Measurements from ENCODE around the gene ADGRV1. TPM values are rescaled to one million over a fixed set of nuclear protein-coding genes. Genes with fewer than 3 reads are reported as not detected.

The ADGRV1 gene
- total and polyA plus RNA-seq, 7 donors = 0.05 to 0.83 (median 0.11) TPM; not detected in 1

DNA sequence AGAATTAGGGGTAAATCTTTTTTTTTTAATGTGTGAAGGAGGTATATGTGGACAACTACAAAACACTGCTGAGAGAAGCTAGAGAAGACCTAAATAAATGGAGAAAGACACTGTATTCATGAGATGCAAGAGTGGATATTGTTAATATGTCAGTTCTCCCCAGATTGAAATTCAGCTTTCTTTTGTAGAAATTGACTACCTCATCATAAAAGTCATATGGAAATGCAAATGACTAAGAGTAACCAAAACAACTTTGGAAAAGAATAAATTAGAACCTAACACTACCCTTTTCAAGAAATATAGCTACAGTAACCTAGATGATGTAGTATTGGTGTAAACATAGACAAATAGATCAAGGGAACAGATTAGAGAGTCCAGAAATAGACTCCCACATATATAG lies 400.7 kb downstream of the ADGRV1 start:
- intact Hi-C loops (cut with DNase I) = no loop called here
- H3K9me3 ChIP-seq = no peaks in the 10 kb centered on the region
- H3K27me3 ChIP-seq (ENCODE audit: insufficient read depth in 3 of 3, low read length in 2 of 3) = no peaks in the 10 kb centered on the region
- ATAC-seq = no peak
- no peaks in the 10 kb centered on the region for H3K36me3 ChIP-seq (ENCODE audit: insufficient read depth in 1 of 2, low read depth in 1 of 2)
- peaks cover 11% of the 10 kb centered on the region for H3K4me1 ChIP-seq
- H3K4me3 ChIP-seq = no peak overlapping the region
- no peak overlapping the region for H3K27ac ChIP-seq
- TF ChIP-seq, protein P1, sequence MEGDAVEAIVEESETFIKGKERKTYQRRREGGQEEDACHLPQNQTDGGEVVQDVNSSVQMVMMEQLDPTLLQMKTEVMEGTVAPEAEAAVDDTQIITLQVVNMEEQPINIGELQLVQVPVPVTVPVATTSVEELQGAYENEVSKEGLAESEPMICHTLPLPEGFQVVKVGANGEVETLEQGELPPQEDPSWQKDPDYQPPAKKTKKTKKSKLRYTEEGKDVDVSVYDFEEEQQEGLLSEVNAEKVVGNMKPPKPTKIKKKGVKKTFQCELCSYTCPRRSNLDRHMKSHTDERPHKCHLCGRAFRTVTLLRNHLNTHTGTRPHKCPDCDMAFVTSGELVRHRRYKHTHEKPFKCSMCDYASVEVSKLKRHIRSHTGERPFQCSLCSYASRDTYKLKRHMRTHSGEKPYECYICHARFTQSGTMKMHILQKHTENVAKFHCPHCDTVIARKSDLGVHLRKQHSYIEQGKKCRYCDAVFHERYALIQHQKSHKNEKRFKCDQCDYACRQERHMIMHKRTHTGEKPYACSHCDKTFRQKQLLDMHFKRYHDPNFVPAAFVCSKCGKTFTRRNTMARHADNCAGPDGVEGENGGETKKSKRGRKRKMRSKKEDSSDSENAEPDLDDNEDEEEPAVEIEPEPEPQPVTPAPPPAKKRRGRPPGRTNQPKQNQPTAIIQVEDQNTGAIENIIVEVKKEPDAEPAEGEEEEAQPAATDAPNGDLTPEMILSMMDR (IDR thresholded peaks at IDR 0.05) = no peak
- DNase-seq = no peak

- H3K9me3 ChIP-seq = no peaks in the 10 kb centered on the region
- no peaks in the 10 kb centered on the region for H3K27me3 ChIP-seq (ENCODE audit: insufficient read depth in 3 of 3, low read length in 2 of 3)
- ATAC-seq (no peak), DNase-seq (no peak)
- H3K36me3 ChIP-seq (ENCODE audit: insufficient read depth in 1 of 2, low read depth in 1 of 2) = no peaks in the 10 kb centered on the region
- TF ChIP-seq, protein P1 (IDR thresholded peaks at IDR 0.05) = no peak
- intact Hi-C loops (cut with DNase I) = no loop called here
- no peak overlapping the region for H3K27ac ChIP-seq
- no peaks in the 10 kb centered on the region for H3K4me1 ChIP-seq
- no peak overlapping the region for H3K4me3 ChIP-seq
These were observed 403.9 kb downstream of the ADGRV1 start for GRCh38 chr5:90962481-90962880.

GRCh38 chr5:90965110-90965685 lies 406.6 kb downstream of the ADGRV1 start:
- ATAC-seq (no peak), DNase-seq (no peak)
- TF ChIP-seq, protein P1 (IDR thresholded peaks at IDR 0.05) = no peak
- no peaks in the 10 kb centered on the region for H3K36me3 ChIP-seq (ENCODE audit: insufficient read depth in 1 of 2, low read depth in 1 of 2)
- no peaks in the 10 kb centered on the region for H3K9me3 ChIP-seq
- H3K4me1 ChIP-seq = no peaks in the 10 kb centered on the region
- no peak overlapping the region for H3K4me3 ChIP-seq
- H3K27me3 ChIP-seq (ENCODE audit: insufficient read depth in 3 of 3, low read length in 2 of 3) = no peaks in the 10 kb centered on the region
- intact Hi-C loops (cut with DNase I) = no loop called here
- WGBS, 3 donors = 94 to 96% (median 94%) methylated on average over 7 of the region's 7 CpGs
- no peak overlapping the region for H3K27ac ChIP-seq

DNA sequence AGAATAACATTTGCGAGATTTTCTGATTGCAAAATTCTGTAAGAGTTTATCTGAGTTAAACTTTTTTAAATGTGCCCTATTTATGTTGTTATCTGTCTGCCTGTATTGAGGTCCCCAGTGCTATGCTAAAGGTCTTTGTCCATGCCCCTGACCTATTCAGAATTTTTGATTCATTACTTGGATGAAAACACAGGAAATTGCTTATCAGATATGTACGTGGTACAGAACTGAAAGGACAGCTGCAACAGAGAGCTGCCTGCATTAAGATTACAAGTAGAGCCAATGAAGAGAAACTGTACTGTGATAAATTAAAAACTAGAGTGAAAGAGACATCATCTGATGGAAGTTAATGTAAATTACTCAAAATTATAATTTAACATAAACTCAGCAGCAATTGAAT lies 408.8 kb downstream of the ADGRV1 start:
- H3K27ac ChIP-seq = no peak overlapping the region
- H3K27me3 ChIP-seq (ENCODE audit: insufficient read depth in 3 of 3, low read length in 2 of 3) = no peaks in the 10 kb centered on the region
- TF ChIP-seq, protein P1 (IDR thresholded peaks at IDR 0.05) = no peak
- no peak for DNase-seq
- WGBS, 3 donors = 46 to 53% (median 51%) methylated on average over 2 of the region's 2 CpGs
- no peaks in the 10 kb centered on the region for H3K9me3 ChIP-seq
- H3K4me3 ChIP-seq = no peak overlapping the region
- intact Hi-C loops (cut with DNase I) = no loop called here
- ATAC-seq = no peak
- no peaks in the 10 kb centered on the region for H3K36me3 ChIP-seq (ENCODE audit: insufficient read depth in 1 of 2, low read depth in 1 of 2)
- no peaks in the 10 kb centered on the region for H3K4me1 ChIP-seq

GRCh38 chr5:90967851-90968250 lies 409.3 kb downstream of the ADGRV1 start:
- DNase-seq = no peak
- Histone ChIP-seq H3K4me1 (no peaks in the 10 kb centered on the region), H3K27me3 (ENCODE audit: insufficient read depth in 3 of 3, low read length in 2 of 3) (no peaks in the 10 kb centered on the region), H3K36me3 (ENCODE audit: insufficient read depth in 1 of 2, low read depth in 1 of 2) (no peaks in the 10 kb centered on the region), H3K9me3 (no peaks in the 10 kb centered on the region), H3K27ac (no peak overlapping the region), H3K4me3 (no peak overlapping the region)
- intact Hi-C loops (cut with DNase I) = no loop called here
- no peak for ATAC-seq
- WGBS, 3 donors = 36 to 40% (median 39%) methylated on average over 4 of the region's 4 CpGs
- TF ChIP-seq, protein P1 (IDR thresholded peaks at IDR 0.05) = no peak
